Brain microvascular endothelial cell (primary cell): Measurements from ENCODE around the gene TMEM255B.

Experiments used
- DNase-seq: peaks from one replicate; pipeline ENCODE4 v3.0.0-alpha.2; 2020
- H3K27ac ChIP-seq: fragments of 250-450 bp; sonication (Bioruptor Pico); 2 replicates; pipeline ENCODE4 v1.5.1; 2020; ENCODE audit warnings: mild to moderate bottlenecking, moderate library complexity
- H3K27me3 ChIP-seq: fragments of 250-450 bp; sonication (Bioruptor Pico); replicated peaks from 2 replicates; pipeline ENCODE4 v1.5.1; 2020; ENCODE audit warnings: mild to moderate bottlenecking
- H3K36me3 ChIP-seq: fragments of 250-450 bp; sonication (Bioruptor Pico); replicated peaks from 2 replicates; pipeline ENCODE4 v1.5.1; 2020; ENCODE audit warnings: mild to moderate bottlenecking
- H3K4me3 ChIP-seq: 2 replicates; pipeline ENCODE4 v1.5.1; 2011; ENCODE audit warnings: low read depth, mild to moderate bottlenecking, control low read depth, low read length, moderate library complexity
- in situ Hi-C: cut with HindIII; loops from 2 replicates; pipeline ENCODE4 v1.10.0; 2017; ENCODE audit warnings: low sequenced_read_pairs, low pct_ligation_motif_present
- TF ChIP-seq, protein P1 (sequence below): IDR thresholded peaks from 2 replicates; pipeline ENCODE4 v1.5.1; 2011; ENCODE audit warnings: low read depth, mild to moderate bottlenecking, moderate library complexity, low read length, control low read depth, inconsistent platforms; ENCODE audit errors: missing control alignments

Gene TMEM255B

DNA sequence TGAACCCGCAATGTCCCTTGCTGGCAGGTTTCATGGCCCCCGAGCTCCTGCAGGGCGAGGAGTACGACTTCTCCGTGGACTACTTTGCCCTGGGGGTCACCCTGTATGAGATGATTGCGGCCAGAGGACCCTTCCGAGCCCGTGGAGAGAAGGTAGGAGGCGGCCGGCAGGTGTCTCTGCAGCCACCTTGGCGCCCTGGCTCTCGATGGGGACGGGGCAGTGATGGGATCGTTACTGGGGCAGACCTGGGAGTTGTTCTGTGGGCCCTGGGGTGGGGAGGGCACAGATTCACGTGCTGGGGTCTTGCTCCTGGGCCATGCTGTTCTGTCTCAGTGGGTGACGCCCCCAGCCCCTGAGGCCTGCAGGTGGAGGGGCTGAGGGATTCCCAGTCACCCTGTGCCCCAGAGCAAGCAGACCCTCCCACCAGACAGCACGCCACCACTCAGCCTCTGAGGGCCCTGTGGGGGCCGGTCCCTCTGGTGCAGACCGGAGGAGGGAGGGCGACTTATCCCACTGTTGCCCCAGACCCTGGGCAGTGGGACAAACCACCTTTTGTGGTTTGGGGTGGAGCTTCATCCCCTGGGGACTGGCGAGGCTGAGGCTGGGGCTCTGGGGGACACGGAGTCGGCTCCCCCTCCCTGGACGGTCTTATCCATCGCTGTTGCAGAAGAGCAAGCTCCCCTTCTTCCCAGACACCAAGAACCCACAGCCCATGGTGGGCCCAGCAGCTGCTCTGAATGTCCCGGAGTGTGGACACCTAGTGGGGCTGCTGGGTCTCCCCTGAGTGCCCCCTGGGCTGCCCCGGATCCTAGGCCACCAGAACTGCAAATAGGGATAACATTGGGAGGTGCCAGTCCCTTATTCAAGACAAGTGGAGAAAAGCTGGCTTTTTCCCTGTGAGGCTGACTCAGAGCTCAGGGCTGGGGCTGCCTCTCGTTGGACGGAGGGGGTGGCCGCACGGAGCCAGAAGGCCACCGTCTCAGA is 27.5 kb upstream of the TMEM255B start:
- TF ChIP-seq, protein P1, sequence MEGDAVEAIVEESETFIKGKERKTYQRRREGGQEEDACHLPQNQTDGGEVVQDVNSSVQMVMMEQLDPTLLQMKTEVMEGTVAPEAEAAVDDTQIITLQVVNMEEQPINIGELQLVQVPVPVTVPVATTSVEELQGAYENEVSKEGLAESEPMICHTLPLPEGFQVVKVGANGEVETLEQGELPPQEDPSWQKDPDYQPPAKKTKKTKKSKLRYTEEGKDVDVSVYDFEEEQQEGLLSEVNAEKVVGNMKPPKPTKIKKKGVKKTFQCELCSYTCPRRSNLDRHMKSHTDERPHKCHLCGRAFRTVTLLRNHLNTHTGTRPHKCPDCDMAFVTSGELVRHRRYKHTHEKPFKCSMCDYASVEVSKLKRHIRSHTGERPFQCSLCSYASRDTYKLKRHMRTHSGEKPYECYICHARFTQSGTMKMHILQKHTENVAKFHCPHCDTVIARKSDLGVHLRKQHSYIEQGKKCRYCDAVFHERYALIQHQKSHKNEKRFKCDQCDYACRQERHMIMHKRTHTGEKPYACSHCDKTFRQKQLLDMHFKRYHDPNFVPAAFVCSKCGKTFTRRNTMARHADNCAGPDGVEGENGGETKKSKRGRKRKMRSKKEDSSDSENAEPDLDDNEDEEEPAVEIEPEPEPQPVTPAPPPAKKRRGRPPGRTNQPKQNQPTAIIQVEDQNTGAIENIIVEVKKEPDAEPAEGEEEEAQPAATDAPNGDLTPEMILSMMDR, result no peak
- Histone ChIP-seq H3K27ac (no peak overlapping the region), H3K36me3 (no peaks in the 10 kb centered on the region), H3K27me3 (peaks cover 21% of the 10 kb centered on the region), H3K4me3 (no peak overlapping the region)
- no peak for DNase-seq
- in situ Hi-C loops, result no loop called here

DNA sequence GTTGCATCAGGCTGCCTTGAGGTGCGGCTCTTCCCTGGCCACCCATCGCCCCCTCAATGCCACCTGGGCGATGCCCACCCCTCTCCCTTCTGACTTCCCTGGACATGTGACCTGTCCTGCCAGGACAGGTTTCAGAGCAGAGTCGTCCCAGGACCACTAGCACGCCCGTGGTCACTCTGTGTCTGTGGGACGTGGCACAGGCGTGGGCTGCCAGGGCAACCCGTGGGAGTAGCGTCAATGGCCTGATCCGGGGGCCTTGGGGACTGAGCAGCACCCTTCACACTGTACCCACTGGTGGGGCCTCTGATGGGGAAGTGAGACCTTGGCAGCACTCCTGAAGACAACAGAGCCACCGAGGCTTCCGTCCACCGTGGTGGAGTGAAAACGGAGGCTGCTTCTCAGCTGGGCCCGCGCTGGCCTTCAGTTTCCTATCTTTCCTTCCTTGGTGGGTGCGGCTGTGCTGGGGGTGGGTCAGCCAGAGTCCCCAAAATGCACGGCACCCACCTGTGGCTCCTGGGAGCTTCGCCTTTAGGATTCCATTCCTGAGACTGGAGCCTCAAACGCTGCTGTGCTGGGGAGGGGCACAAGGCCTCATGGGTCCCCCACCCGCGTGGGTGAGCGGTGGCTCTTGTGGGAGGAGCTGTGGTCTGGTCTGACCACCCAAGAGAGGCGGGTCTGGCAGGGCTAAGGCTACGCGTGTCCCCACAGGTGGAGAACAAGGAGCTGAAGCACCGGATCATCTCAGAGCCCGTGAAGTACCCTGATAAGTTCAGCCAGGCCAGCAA is 26.7 kb upstream of the TMEM255B start:
- H3K36me3 ChIP-seq, result no peaks in the 10 kb centered on the region
- H3K4me3 ChIP-seq, result no peak overlapping the region
- no peak for DNase-seq
- H3K27ac ChIP-seq, result no peak overlapping the region
- TF ChIP-seq, protein P1, result no peak
- peaks cover 21% of the 10 kb centered on the region for H3K27me3 ChIP-seq
- in situ Hi-C loops, result no loop called here

DNA sequence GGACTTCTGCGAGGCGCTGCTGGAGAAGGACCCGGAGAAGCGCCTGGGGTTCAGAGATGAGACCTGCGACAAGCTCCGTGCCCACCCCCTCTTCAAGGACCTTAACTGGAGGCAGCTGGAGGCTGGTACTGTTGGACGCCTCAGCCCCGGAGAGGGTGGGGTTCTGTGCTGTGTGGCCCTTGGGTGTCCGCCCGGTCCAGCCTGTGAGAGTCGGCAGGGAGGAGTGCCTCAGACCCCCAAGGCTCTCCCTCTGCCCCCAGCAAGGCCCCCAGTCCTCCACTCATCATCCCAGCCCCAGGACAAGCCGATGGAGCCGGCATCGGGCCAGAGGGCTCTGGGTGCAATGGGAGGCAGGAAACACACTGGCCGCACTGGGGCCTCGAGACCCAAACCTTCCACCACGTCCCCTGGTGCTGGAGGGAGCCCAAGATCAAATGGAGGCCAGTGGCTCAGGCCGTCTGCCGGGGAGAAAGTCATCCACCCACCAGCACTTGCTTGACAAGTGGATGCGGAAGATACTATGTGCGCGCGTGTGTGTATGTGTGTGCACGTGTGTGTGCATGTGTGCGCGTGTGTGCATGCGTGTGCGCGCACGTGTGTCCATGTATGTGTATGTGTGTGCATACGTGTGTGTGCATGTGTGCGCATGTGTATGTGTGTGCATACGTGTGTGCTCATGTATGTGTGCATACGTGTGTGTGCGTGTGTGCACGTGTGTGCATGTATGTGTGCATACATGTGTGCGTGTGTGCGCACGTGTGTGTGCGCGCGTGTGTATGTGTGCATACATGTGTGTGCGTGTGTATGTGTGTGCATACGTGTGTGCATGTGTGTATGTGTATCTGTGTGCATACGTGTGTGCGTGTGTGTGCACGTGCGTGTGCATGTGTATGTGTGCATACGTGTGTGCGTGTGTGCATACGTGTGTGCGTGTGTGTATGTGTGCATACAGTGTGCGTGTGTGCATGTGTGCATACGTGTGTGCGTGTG is 25.8 kb upstream of the TMEM255B start:
- in situ Hi-C loops, result no loop called here
- H3K27ac ChIP-seq, result no peak overlapping the region
- H3K27me3 ChIP-seq, result peaks cover 21% of the 10 kb centered on the region
- TF ChIP-seq, protein P1, result no peak
- H3K4me3 ChIP-seq, result no peak overlapping the region
- no peak for DNase-seq
- no peaks in the 10 kb centered on the region for H3K36me3 ChIP-seq

DNA sequence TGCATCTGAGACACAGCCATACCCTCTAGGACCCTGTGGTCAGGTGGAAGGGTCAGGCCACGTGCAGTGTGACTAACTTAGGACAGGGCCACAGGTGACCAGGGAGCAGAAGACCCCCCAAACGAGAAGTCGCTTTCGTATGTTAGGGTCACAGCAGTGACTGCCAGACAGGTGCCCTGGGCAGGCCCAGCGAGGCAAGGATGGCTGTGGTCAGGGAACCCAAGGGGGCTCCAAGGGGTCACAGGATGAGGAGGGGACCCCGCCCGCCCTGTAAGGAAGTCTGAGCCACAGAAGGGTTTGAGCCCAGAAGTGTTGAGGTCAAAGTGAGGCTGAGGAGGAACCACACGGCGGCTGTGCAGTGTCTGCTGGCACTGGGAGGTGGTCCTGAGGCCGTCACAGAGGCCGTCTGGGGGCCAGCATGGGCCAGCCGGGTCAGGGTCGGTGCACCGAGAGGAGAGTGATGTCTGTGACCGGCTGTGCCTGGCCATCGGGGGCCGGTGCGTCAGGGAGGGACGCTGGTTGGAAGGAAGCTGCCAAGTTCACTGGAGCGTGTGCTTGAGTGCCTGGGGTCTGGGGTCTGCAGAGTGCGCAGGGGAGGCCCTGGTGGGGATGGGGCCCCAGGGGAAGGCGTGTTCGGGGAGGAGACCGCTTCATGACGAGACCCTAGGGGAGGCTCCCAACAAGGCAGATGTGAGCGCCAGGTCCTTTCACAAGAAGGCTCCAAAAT is 24.8 kb upstream of the TMEM255B start:
- no peak overlapping the region for H3K27ac ChIP-seq
- in situ Hi-C loops, result no loop called here
- no peaks in the 10 kb centered on the region for H3K36me3 ChIP-seq
- peaks cover 13% of the 10 kb centered on the region for H3K27me3 ChIP-seq
- no peak for DNase-seq
- no peak overlapping the region for H3K4me3 ChIP-seq
- TF ChIP-seq, protein P1, result no peak

DNA sequence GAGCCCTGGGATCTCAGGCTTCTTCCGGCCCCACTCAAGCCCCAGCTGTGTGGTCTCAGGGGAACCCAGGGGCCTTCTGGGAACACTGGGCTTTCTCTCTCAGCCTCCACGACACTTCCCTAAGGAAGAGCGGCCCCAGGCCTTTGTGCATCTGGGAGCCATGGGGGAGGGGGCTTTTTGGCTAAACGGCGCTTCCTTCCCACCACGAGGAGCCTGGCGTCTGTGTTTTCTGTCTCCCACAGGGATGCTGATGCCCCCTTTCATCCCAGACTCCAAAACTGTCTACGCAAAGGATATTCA is 24.2 kb upstream of the TMEM255B start:
- H3K36me3 ChIP-seq, result no peaks in the 10 kb centered on the region
- no peak overlapping the region for H3K4me3 ChIP-seq
- TF ChIP-seq, protein P1, result no peak
- in situ Hi-C loops, result no loop called here
- peaks cover 10% of the 10 kb centered on the region for H3K27me3 ChIP-seq
- DNase-seq, result no peak
- H3K27ac ChIP-seq, result no peak overlapping the region
